Vagina (tissue), 2 donors: ENCODE data around the gene PDK3.

ENCODE experiments used
- POLR2A ChIP-seq, 2 donors: fragments of 450-650 bp; IDR thresholded peaks; one replicate each; pipeline ENCODE4 v1.6.1; 2017; ENCODE audit warnings: antibody characterized with exemption in 2 of 2, mild to moderate bottlenecking in 2 of 2, moderate library complexity in 2 of 2
- POLR2AphosphoS5 ChIP-seq, 2 donors: sonication (generic); formaldehyde crosslinking; IDR thresholded peaks; one replicate each; pipeline ENCODE4 v1.9.0; 2017; ENCODE audit warnings: antibody characterized with exemption in 2 of 2, mild to moderate bottlenecking in 2 of 2, low read depth in 1 of 2; ENCODE audit not compliant: insufficient read depth in 1 of 2
- TF ChIP-seq, protein P1 (sequence below), 3 experiments: fragments of 450-650 bp in 2 of 3; fragments of 200-600 bp in 1 of 3; sonication (generic) in 1 of 3; IDR thresholded peaks; one replicate each; pipeline ENCODE4 v1.5.1; 2017 to 2019; ENCODE audit warnings: antibody characterized with exemption in 3 of 3, mild to moderate bottlenecking in 2 of 3, moderate library complexity in 2 of 3

DNA sequence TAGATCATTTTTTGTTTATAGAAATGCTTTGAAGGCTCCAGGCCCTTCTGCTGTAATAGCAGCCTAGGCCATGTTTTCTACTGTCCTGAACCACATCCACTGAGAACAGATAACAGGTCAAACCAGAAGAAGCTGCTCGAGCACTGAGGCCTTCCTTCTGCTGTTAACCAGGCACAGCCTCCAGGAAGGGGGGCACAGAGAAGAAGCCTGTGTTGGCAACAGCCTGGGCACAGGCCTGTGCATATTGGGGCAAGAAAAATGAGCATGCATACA lies 37.4 kb upstream of the PDK3 start:
- TF ChIP-seq, protein P1, sequence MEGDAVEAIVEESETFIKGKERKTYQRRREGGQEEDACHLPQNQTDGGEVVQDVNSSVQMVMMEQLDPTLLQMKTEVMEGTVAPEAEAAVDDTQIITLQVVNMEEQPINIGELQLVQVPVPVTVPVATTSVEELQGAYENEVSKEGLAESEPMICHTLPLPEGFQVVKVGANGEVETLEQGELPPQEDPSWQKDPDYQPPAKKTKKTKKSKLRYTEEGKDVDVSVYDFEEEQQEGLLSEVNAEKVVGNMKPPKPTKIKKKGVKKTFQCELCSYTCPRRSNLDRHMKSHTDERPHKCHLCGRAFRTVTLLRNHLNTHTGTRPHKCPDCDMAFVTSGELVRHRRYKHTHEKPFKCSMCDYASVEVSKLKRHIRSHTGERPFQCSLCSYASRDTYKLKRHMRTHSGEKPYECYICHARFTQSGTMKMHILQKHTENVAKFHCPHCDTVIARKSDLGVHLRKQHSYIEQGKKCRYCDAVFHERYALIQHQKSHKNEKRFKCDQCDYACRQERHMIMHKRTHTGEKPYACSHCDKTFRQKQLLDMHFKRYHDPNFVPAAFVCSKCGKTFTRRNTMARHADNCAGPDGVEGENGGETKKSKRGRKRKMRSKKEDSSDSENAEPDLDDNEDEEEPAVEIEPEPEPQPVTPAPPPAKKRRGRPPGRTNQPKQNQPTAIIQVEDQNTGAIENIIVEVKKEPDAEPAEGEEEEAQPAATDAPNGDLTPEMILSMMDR (IDR thresholded peaks at IDR 0.05): no peak
- TF ChIP-seq POLR2A (IDR thresholded peaks at IDR 0.05) (no peak), POLR2AphosphoS5 (IDR thresholded peaks at IDR 0.05; ENCODE audit: insufficient read depth in 1 of 2, low read depth in 1 of 2) (no peak)
